ENCODE data around the gene PIGU.
"Not testable (repeated sequence)": the region's sequence is repeated elsewhere in the genome, so short reads cannot be mapped to it uniquely, and the experiment has no call there.

Gene PIGU

GRCh38 chr20:34526466-34526865 lies 150.4 kb downstream of the PIGU start:
- DNase-seq: no peak
- Histone ChIP-seq H3K9me3 (ENCODE audit: severe bottlenecking) (no peaks in the 10 kb centered on the region), H3K4me3 (ENCODE audit: low read depth, low read length) (no peak overlapping the region), H3K27ac (no peak overlapping the region), H3K27me3 (ENCODE audit: insufficient read depth, low read depth, severe bottlenecking) (no peaks in the 10 kb centered on the region), H3K36me3 (peaks cover 44% of the 10 kb centered on the region)
- TF ChIP-seq, protein P1, sequence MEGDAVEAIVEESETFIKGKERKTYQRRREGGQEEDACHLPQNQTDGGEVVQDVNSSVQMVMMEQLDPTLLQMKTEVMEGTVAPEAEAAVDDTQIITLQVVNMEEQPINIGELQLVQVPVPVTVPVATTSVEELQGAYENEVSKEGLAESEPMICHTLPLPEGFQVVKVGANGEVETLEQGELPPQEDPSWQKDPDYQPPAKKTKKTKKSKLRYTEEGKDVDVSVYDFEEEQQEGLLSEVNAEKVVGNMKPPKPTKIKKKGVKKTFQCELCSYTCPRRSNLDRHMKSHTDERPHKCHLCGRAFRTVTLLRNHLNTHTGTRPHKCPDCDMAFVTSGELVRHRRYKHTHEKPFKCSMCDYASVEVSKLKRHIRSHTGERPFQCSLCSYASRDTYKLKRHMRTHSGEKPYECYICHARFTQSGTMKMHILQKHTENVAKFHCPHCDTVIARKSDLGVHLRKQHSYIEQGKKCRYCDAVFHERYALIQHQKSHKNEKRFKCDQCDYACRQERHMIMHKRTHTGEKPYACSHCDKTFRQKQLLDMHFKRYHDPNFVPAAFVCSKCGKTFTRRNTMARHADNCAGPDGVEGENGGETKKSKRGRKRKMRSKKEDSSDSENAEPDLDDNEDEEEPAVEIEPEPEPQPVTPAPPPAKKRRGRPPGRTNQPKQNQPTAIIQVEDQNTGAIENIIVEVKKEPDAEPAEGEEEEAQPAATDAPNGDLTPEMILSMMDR (IDR thresholded peaks at IDR 0.05; ENCODE audit: low read depth, low read length): no peak

DNA sequence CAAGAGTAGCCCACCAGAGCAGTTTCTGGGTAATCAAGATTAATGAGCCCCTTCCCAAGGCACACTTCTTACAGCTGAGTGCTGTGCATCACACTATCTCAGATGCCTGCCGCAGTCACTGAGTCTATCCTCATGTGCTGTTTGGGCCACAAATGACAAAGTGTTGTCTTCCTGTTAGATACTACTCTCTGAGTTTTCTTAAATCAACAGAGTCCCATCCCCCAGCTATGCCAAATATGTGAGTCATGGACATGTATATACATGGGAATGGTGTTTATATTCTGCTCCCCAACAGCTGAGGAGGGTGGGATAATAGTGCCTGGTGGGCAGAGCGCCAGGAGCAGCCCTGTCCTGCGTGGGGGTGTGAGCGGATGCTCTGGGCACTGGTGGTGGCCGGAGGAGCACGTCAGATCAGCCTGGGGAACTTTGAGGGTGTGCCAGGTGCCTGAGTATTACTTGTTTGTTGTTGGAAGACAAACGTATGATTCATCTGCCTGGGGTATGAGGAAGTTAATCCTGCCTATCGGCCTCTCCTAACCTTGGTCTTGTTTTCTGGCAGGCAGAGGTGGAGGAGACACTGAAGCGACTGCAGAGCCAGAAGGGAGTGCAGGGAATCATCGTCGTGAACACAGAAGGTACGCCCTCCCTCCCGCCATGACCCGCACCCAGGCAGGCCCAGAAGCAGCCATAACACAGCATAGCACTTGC lies 151.0 kb downstream of the PIGU start:
- no peak for DNase-seq

DNA sequence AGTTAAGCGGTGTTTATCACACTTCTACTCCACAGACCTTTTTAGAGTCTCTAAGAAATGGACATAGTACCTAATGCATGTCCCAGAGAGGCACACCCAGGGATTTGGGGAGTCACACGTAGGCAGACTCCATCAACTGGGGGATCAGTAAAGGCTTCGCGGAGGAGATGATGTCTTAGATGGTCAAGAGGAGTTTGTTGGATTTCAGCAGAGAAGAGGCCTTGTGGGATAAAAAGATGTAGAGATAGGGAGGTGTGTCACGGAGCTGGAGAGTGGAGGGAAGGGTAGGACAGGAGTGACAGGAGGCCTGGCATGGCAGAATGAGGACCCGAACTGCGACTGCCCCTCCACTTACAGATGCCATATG lies 151.6 kb downstream of the PIGU start:
- Histone ChIP-seq H3K27ac (no peak overlapping the region), H3K27me3 (ENCODE audit: insufficient read depth, low read depth, severe bottlenecking) (no peaks in the 10 kb centered on the region), H3K9me3 (ENCODE audit: severe bottlenecking) (no peaks in the 10 kb centered on the region), H3K4me3 (ENCODE audit: low read depth, low read length) (no peak overlapping the region), H3K36me3 (peaks cover 35% of the 10 kb centered on the region)
- no peak for DNase-seq
- TF ChIP-seq, protein P1 (IDR thresholded peaks at IDR 0.05; ENCODE audit: low read depth, low read length): no peak

More for the DNA sequence above, 151.0 kb downstream of the PIGU start:
- no peaks in the 10 kb centered on the region for H3K9me3 ChIP-seq (ENCODE audit: severe bottlenecking)
- no peaks in the 10 kb centered on the region for H3K27me3 ChIP-seq (ENCODE audit: insufficient read depth, low read depth, severe bottlenecking)
- H3K4me3 ChIP-seq (ENCODE audit: low read depth, low read length): no peak overlapping the region
- H3K36me3 ChIP-seq: peaks cover 38% of the 10 kb centered on the region
- TF ChIP-seq, protein P1 (IDR thresholded peaks at IDR 0.05; ENCODE audit: low read depth, low read length): no peak
- H3K27ac ChIP-seq: no peak overlapping the region

DNA sequence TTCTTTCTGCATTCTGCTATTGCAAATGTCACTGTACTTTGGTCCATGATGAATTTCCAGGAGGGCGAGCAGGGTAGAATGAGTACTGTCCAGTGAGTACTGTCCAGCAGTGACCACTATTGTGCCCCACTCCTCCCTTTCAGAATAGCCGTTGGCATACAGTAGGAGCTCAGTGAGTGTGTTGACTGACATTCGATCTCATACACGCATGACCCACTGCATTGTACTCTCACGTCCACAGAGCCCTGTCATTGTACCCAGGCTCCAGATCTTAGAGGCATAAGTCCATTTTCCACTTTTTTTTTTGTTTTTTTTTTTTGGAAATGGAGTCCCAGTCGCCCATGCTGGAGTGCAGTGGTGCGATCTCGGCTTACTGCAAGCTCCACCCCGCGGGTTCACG lies 152.5 kb downstream of the PIGU start:
- Histone ChIP-seq H3K27ac (no peak overlapping the region), H3K36me3 (peaks cover 34% of the 10 kb centered on the region), H3K9me3 (ENCODE audit: severe bottlenecking) (no peaks in the 10 kb centered on the region), H3K27me3 (ENCODE audit: insufficient read depth, low read depth, severe bottlenecking) (no peaks in the 10 kb centered on the region), H3K4me3 (ENCODE audit: low read depth, low read length) (no peak overlapping the region)
- no peak for DNase-seq
- TF ChIP-seq, protein P1 (IDR thresholded peaks at IDR 0.05; ENCODE audit: low read depth, low read length): no peak

GRCh38 chr20:34522969-34523871 lies 153.7 kb downstream of the PIGU start:
- H3K27me3 ChIP-seq (ENCODE audit: insufficient read depth, low read depth, severe bottlenecking): no peaks in the 10 kb centered on the region
- peaks cover 30% of the 10 kb centered on the region for H3K36me3 ChIP-seq
- TF ChIP-seq, protein P1 (IDR thresholded peaks at IDR 0.05; ENCODE audit: low read depth, low read length): peak; percentile 97
- H3K27ac ChIP-seq: no peak overlapping the region
- no peaks in the 10 kb centered on the region for H3K9me3 ChIP-seq (ENCODE audit: severe bottlenecking)
- no peak overlapping the region for H3K4me3 ChIP-seq (ENCODE audit: low read depth, low read length)
- peak; percentile 73 for DNase-seq

- not testable (repeated sequence) for H3K9me3 ChIP-seq (ENCODE audit: severe bottlenecking); H3K27me3 ChIP-seq (ENCODE audit: insufficient read depth, low read depth, severe bottlenecking); H3K4me3 ChIP-seq (ENCODE audit: low read depth, low read length); H3K27ac ChIP-seq; DNase-seq
- peaks cover 16% of the 10 kb centered on the region for H3K36me3 ChIP-seq
Measured at GRCh38 chr20:34519841-34520240, 157.1 kb downstream of the PIGU start.

GRCh38 chr20:34518863-34519262 lies 158.0 kb downstream of the PIGU start:
- H3K27me3 ChIP-seq (ENCODE audit: insufficient read depth, low read depth, severe bottlenecking); H3K9me3 ChIP-seq (ENCODE audit: severe bottlenecking); H3K27ac ChIP-seq; H3K4me3 ChIP-seq (ENCODE audit: low read depth, low read length); DNase-seq: not testable (repeated sequence)
- H3K36me3 ChIP-seq: peaks cover 16% of the 10 kb centered on the region
